NCI-H2029 treated with DMSO at 0.1 percent for 48 hours (cell line): ENCODE results near the gene GSTT2B.
"Not testable (repeated sequence)": the region's sequence is repeated elsewhere in the genome, so short reads cannot be mapped to it uniquely, and the experiment has no call there.

Experiments used
- DNase-seq: peaks from one replicate; lab custom pipeline; 2025; lab: John Stamatoyannopoulos, UW

The GSTT2B gene, protein sequence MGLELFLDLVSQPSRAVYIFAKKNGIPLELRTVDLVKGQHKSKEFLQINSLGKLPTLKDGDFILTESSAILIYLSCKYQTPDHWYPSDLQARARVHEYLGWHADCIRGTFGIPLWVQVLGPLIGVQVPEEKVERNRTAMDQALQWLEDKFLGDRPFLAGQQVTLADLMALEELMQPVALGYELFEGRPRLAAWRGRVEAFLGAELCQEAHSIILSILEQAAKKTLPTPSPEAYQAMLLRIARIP

DNA sequence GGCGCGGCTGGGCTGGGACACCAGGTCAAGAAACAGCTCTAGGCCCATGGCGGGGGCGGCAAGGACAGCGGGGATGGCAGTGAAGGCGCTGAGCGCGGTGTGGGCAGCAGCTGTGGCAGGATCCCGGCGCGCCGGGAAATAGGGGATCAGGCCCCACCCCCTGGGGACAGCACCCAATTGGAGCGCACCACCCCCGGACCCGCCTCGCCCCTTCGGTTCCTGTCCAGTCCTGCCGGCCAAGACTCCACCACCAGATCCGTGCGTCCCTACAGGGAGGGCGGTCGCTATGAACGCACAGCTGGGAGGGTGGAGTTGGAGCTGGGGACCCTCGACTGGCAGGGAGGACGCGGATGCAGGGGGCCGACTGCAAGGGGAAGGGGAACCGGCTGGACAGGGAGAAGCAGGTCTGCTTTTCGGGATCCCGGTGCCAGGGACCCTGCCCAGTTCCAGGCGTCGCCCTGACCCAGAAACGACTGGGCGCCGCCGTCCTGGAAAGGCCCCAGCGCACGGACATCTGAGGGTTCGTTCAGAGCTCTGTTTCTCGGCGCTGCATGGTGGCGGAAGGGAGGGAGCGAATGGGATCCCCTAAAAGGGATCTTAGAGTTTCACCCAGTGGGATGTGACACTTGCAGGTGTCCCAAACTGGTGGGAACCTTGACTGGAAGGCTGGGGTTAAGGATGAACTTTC lies at the start of gene GSTT2B:
Gene GSTT2B, minus strand, starts transcription at position 112 of the 688 bp plus-strand sequence. Its CDS starts 64 bp downstream, at position 48.
- not testable (repeated sequence) for DNase-seq

DNA sequence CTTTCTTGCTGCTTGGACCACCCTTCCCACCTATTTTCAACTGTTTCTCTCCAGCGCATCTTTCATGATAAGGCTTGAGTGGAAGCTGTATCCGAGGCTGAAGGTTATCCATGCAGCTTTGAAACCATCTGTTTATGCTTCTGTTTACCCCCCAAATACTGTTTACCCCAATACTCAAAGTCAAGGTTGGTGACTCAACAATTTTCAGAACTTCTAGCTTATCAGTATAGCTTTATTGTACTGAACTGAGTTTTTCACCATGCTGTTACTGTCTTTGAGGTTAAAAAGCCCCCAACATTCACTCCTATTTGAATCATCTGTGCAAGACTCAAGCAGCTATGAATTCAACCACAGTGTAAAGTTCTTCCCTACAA lies 49.0 kb upstream of the GSTT2B start:
- DNase-seq: no peak

DNA sequence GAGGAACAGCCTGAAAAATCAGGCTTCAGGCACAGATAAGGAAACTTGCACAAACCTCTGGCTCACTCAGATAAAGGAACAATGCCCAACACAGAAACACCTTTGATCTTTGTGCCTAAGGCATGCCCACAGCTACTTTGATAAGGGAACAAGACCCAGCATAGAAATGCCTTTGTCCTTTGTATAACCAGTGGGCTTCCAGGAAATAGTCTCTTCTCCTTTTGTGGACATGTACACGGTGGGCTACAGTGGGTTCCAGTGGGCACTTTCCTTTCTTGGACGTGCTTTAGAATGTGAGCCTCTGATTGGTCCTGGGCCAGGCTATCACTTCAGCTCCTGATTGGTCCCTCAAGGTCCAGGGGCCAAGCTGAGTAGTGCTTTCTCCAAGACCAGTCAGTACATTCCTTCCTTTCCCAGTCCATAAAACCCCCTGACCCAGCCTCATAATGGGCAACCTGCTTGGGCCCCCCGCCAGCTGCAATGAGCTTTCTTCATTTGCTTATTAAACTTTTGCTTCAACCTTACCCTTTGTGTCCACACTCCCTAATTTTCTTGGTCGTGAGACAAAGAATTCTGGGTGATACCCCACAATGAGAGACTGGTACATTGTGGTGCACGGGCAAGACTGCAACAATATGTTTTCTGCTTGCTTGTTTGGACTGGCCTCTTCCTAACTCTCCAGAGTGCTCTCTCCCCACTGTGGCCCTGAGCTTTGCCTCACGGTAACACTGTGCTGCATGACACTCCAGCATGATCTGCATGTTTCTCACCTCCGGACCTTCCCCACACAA lies 48.4 kb upstream of the GSTT2B start:
- DNase-seq: no peak

DNA sequence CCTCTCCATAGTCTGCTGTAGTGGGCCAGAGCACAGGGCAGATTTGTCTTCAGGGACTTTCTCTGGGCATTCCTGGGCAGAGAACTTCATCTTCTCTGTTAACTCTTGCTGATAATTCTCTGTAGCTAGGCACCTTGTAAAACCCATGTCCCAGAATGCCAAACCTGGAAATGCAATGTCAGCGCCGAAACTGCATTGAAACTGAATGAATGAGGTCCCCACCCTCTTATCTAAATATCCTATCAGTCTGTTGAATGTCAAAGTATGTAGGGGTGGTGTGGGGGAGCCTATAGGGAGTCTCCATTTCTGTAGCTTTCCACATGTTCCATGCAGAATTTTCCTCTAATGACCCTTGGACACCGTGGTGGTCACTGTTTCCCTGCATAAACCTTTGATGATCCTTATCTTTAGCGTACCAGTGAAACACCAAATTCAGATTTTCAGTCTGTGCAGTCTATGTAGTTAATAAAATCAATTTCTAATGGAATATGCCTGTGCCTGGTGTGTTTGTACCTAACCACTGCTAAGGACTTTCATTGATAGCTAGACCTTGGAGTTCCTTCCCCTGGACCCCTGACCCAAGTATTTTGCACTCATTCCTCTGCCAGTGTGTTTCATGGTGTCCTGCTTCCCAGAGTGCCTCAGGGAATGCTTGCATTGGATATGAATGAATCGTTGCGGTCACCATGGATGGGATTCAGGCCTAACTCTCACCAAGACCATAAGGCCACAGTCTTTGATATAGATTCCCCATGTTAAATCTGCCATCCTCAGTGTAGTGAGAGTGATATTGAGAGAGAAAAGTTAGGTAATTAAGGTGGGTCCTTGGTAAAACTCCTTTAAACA lies 47.6 kb upstream of the GSTT2B start:
- no peak for DNase-seq

DNA sequence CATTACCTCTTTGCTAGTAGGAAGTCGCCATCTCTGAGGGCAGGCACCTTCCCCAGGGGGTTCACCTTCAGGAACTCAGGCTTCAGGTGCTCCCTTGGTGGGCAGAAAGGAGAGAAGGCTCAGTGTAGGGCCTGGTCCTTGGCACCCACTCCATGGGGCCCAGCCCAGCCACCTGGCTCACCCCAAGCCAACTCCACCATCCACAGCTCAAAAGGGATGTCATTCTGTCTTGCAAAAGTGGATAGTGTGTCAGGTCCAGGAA lies 47.0 kb upstream of the GSTT2B start:
- DNase-seq: no peak

DNA sequence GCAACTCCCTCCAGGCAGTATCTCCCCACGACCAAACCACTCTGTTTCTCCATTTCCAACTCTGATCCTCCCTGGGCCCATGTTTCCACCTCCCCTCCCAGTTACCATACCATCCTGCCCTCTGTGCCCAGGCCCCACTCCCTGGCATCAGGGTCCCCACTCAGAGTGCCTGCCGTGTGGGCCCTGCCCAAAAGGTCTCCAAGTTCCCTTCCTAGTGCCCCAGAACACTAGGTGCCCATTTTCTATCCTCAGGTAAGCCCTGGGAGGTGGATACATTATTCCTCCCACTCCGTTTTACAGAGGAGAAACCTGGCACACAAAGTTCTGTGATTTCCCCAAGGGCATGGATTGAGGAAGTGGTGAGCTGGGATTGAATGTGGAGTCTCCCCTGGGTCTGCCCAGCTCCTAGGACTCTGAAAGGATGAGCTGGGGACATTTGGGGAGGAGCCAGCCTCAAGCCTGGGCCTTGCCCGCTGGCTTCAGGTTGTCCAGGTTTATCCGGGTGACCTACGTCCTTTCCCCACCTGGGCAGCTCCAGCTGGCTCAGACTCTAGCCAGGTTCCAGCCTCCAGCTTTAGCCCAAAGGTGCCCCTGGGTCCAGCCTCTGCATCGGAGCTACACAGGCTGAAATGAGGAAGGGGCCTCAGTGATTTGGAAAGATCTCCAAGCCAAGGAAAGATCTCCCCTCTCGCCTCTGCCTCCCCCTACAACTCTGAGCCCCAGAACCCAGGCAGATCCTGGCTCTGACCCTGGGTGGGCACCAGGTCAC lies 46.4 kb upstream of the GSTT2B start:
- DNase-seq: no peak

DNA sequence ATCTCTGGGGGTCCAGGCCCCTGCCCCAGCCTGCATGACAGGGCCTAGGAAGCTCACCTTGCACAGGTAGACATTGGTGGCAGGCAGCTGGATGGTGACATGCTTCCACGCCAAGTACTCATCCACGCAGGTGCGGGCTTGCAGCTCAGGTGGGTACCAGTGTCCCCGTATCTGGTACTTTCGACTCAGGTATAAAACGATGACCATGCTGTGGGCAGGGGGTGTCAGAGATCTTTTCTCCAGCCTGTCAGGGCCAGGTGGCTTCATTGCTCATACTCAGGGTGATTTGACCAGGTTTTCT lies 45.9 kb upstream of the GSTT2B start:
- DNase-seq: no peak

DNA sequence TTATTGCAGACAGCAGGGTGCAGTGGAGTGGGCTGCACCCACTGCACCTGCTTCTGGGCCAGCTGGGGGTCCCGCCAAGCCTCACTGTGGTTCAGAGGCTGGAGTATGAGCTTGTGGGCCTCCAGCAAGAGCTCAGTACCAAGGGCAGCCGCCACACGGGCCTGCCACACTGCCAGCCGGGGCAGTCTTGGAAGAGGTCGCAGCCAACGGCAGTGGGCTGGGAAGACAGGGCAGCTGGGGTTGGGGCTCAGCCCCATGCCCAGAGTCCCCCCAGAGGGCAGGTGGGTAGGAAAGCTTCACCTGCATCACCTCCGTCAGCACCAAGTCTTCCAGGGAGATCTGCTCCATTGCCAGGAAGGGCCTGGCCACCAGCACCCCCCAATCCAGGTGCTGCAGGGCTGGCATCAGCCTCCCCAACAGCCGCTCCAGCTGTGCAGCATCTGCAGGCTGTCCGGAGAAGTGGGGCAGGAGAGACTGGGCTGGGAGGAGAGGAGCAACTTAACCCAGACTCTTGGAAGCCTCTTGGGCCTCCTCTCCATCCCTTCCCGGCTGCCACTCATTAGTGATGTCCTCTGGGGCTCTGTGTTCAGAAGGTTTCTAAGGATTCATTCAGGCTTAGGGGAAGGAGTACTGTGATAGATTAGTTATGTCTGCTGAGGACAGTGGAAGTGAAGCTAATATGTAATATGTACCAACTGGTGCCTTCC lies 45.4 kb upstream of the GSTT2B start:
- DNase-seq: no peak

DNA sequence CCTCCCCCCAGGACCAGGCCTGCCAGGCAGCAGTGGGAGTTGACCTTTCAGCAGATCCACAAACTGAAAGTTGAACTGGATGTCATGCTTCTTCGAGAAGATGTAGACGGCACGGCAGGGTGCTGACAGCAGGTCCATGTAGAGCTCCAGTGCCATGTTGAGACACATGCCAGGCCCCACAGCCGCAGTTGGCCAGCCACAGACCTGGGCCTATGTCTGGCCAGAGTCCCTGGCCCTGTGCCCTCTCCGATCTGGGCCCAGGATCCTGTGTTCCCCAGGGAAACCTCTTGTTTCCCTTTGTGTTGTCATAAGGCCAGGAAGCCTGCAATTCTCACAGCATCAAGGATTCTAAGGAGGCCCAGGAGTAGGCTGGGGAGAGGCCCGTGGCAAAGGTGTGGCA lies 44.2 kb upstream of the GSTT2B start, which contains the start of gene GSTT4:
Gene GSTT4, minus strand, starts transcription at position 253 of the 400 bp plus-strand sequence. Its CDS starts 97 bp downstream, at position 156.
- DNase-seq: no peak

DNA sequence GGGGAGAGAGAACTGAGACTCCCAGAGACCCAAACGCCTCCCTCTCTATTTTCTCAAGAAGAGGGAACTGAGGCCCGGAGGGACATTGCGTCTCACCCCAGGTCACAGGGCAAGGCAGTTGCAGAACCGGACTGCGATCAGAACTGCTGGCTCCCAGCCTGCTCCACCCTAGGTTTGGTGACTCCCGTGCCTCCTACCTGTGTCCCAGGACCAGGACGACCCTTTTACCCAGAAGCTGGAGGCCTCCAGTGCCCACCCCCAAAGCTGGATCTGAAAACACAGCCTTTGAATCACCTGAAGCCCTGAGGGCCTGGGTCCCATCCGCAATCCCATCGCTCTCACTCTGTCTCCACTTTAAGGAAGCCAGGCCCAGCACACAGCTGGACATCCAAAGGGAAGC lies 42.9 kb upstream of the GSTT2B start:
- DNase-seq: no peak

DNA sequence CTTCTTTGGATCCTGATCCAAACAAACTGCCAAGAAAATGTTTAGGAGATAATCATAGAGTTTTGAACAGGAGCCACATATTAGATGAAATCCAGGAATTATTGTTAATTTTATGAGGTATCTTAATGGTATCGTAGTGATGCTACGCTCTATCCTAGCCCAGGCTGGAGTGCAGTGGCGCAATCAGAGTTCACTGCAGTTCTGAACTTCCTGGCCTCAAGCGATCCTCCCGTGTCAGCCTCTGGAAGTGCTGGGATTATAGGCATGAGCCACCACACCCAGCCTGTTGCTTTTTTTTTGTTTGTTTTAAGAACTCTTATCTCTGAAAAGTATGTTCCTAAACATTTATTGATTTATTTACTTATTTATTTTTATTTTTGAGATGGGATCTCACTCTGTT lies 41.9 kb upstream of the GSTT2B start:
- no peak for DNase-seq

DNA sequence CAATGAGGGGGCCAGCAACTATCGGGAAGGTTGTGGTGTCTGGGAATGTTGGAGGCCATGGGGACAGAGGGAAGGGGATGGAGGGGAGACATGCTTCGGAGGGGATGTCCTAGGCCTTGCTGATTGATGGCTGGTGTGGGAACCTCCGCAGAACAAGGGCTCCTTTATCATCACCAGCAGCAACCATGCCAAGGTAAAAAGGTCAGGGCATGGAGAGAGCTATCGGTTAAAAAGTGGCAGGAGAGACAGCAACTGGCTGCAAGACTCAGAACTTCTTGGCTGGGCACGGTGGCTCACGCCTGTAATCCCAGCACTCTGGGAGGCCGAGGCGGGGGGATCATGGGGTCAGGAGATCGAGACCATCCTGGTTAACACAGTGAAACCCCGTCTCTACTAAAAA lies 41.3 kb upstream of the GSTT2B start:
- DNase-seq: no peak

DNA sequence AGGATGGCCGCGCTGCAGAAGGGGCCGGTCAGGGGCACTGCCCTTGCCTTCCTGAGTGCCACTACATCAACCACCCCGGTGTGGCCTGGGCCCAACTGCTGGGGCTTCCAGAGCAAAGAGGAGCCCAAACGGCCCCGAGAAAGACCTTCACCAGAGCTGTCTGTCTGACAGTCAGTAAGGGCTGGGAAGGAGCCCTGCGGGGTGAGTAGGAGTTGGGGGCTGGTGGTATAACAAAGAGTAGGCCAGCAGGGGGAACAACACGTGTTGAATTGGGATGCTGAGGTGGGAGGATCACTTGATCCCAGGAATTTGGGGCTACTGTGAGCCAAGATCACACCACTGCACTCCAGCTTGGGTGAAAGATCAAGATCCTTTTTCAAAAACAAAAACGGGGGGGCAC lies 40.3 kb upstream of the GSTT2B start:
- no peak for DNase-seq

DNA sequence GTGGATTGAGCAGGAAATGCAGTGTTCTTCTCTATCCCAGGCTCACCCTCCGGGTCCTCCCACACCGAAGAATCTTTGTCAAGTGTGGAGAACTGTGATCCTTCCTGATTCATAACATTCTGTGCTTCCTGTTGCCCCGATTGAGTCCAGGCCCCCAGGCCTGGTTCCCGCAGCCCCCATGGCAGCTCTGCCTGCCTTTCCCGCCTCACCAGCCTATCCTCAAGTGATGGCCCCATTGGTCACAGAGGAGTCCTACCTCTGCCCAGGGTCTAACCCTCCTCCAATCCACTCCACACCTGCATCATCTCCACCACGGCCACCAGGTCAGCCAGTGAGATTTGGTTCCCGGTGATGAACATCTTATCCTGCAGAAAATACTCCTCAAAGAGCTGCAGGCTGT lies 38.8 kb upstream of the GSTT2B start:
- DNase-seq: not testable (repeated sequence)

DNA sequence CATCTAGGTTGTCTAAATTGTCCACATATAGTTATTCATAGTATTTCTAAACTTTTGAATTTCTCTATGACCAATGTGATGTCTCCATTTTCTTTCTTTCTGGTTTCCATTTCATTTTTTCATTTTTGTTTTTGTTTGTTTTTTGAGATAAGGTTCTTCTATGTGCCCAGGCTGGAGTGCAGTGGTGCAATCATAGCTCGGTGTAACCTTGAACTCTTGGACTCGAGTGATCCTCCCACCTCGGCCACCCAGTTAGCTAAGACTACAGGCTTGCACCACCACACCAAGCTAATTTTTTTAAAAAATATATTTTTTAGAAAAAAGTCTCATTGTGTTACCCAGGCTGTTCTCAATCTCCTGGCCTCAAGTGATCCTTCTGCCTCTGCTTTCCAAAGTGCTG lies 36.1 kb upstream of the GSTT2B start:
- no peak for DNase-seq

DNA sequence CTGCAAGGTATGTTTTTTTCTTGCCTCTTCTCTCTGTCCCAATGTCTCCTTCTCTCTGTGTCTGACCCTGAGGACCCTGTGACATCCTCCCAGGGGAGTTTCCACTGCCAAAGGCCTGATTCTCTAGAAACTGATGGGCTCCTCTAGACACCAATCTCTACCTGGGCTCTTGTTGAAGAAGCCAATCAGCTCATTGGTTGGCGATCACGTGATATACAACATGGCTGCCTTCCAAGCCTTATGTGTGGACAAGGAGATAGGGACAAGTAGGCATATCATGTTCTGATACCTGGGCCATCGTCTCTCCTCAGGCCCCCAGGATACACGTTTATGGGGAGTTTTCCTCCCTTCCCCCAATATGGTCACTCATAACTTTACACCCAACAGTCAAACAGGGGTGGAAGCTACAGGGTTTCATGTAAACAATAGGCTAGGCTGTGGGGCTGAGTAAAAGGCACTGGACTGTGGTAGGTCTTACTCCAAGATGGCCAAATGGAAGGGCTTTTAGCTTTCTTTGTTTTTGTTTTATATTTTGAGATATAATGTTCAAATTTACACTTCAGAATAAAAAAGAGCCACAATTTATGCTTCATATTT lies 32.7 kb upstream of the GSTT2B start:
- DNase-seq: not testable (repeated sequence)

DNA sequence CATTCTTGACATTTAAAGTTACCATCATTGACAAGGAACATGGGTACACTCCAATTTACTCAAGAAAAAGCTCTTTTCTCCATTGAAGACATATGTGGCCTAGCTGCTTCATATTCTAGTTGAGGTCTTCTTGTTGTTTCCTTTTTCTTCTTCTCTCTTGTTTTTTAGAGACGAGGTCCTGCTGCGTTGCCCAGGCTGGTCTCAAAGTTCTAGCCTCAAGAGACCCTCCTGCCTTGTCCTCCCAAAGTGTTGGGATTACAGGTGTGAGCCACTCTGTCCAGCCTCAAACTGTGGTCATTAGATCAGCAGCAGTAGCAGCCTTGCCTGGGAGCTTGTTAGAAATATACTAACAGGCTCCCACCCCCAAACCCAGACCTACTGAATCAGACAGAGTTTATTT lies 32.1 kb upstream of the GSTT2B start:
- not testable (repeated sequence) for DNase-seq

DNA sequence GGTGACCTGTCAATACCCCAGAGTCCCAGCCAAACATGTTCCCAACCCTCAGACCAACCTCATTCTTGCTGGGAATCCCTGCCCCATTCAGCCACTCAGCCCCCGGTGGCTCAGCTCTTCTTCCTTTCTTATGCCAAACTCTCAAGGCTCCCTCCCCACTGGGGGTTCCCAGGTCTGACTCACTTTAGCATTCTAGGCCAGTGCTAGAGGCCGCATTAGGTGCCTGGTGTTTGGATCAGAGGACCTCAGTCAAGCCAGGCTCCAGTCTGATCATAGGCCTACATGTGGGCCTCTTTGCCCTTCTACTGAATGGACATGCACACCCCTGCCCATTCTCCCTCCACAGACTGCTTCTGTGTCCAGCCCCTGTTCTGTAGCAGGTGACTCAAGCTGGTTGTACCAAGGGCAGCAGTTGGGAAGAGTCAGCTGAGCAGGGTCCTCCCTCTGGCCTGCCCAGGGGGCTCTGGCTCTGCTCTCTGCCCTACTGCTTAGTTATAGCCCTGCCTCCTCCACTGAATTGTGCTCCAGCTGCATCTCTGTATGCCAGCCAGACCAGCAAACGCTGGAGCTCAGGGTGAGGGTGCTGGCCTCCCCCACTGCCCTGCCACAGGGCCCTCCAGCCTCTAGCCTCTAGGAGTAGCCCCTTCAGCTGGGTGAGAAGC lies 28.7 kb upstream of the GSTT2B start:
- not testable (repeated sequence) for DNase-seq

DNA sequence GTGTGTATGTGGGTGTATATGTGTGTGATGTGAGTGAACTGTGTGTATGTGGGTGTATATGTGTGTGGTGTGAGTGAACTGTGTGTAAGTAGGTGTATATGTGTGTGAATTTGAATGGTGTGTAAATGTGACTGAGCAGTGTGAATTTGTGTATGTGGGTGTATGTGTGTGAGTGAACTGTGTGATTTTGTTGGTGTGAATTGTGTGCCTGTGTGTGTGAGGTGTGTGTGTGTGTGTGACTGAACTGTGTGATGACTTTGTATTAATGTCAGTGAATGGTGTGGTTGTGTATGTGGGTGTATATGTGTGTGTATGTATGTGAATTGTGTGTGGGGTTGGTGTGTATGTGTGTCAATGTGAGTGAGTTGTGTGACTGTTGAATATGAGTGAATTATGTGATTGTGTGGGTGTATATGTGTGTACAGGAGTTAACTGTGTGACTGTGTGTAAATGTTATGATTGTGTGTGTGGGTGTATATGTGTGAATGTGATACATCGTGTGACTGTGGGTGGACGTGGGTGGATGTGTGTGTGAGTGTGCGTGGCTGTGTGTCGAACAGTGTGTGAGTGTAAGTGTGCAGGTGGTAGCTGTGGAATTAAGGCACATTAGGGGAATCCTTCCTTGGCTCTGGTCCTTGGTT lies 25.7 kb upstream of the GSTT2B start:
- DNase-seq: not testable (repeated sequence)

DNA sequence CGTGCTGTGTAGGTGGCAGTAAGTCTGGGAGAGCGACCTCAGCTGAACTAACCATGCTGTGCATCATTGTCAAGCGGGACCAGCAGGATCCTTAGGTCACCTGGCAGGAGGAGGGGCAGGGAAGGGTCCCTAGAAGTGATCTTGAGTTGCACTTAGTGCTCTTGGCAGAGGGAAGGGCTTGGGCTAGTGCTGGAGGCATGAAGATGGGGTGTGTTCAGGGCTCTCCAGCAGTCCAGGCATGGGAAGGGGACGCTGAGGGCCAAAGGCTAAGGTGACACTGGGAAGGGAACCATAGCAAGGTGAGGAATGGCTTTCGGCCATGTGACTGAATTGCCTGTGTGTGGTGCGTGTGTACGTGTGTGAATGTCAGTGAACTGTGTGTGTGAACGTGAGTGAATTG lies 25.1 kb upstream of the GSTT2B start:
- DNase-seq: not testable (repeated sequence)
